ENCODE data around the gene TAC3. TPM values are rescaled to one million over a fixed set of nuclear protein-coding genes. Genes with fewer than 3 reads are reported as not detected.

Gene TAC3
- total and polyA plus RNA-seq, 8 donors: 0.31 to 1.1 (median 0.73) TPM; not detected in 2

GRCh38 chr12:56990648-56991318 is 25.5 kb downstream of the TAC3 start:
- no peak overlapping the region for H3K4me3 ChIP-seq
- intact Hi-C loops (cut with DNase I): no loop called here
- TF ChIP-seq CTCF (IDR thresholded peaks at IDR 0.05): no peak
- ATAC-seq: no peak
- no peaks in the 10 kb centered on the region for H3K36me3 ChIP-seq
- H3K27me3 ChIP-seq: no peaks in the 10 kb centered on the region
- no peaks in the 10 kb centered on the region for H3K9me3 ChIP-seq
- DNase-seq: no peak
- H3K27ac ChIP-seq: peak overlapping the region in 1 of 2 donors; percentile 6
- peaks cover 7 to 41% of the 10 kb centered on the region in 2 donors for H3K4me1 ChIP-seq

- Histone ChIP-seq H3K27me3 (no peaks in the 10 kb centered on the region), H3K27ac (no peak overlapping the region), H3K36me3 (no peaks in the 10 kb centered on the region), H3K4me1 (peaks cover 7 to 41% of the 10 kb centered on the region in 2 donors), H3K9me3 (no peaks in the 10 kb centered on the region), H3K4me3 (no peak overlapping the region)
- TF ChIP-seq CTCF (IDR thresholded peaks at IDR 0.05): no peak
- intact Hi-C loops (cut with DNase I): loop anchor here in 1 of 2 donors (5.0 kb wide), 1 partner anchor 233 kb away; no protein-coding TSS in a partner anchor
- ATAC-seq (no peak), DNase-seq (no peak)
Observed at GRCh38 chr12:56989861-56990610, 26.3 kb downstream of the TAC3 start.

- intact Hi-C loops (cut with DNase I): loop anchor here in 1 of 2 donors (5.0 kb wide), 1 partner anchor 231 kb away; no protein-coding TSS in a partner anchor
- no peaks in the 10 kb centered on the region for H3K27me3 ChIP-seq
- DNase-seq (peak in 1 of 4 donors; percentile 20), ATAC-seq (peak; percentile 22)
- peak overlapping the region in 1 of 2 donors; percentile 37 for H3K27ac ChIP-seq
- H3K4me3 ChIP-seq: no peak overlapping the region
- TF ChIP-seq CTCF (IDR thresholded peaks at IDR 0.05): no peak
- H3K36me3 ChIP-seq: no peaks in the 10 kb centered on the region
- peaks cover 7 to 41% of the 10 kb centered on the region in 2 donors for H3K4me1 ChIP-seq
- H3K9me3 ChIP-seq: no peaks in the 10 kb centered on the region
Observed at GRCh38 chr12:56988207-56988739, 28.1 kb downstream of the TAC3 start.

GRCh38 chr12:56987551-56988053 is 28.7 kb downstream of the TAC3 start:
- ATAC-seq: peak; percentile 89
- intact Hi-C loops (cut with DNase I): loop anchor here in 1 of 2 donors (5.0 kb wide), 1 partner anchor 230 kb away; no protein-coding TSS in a partner anchor

More at GRCh38 chr12:56987551-56988053, 28.7 kb downstream of the TAC3 start:
- Histone ChIP-seq H3K27me3 (no peaks in the 10 kb centered on the region), H3K4me3 (no peak overlapping the region), H3K4me1 (peaks cover 7 to 41% of the 10 kb centered on the region in 2 donors), H3K27ac (no peak overlapping the region), H3K36me3 (no peaks in the 10 kb centered on the region), H3K9me3 (no peaks in the 10 kb centered on the region)
- peak; percentile 60 to 96 (median 82) for DNase-seq
- peak; percentile 91 to 95 for TF ChIP-seq CTCF (IDR thresholded peaks at IDR 0.05)

Measured in left lung (tissue), 10 donors.